ENCODE measurements around the gene DIP2A.
"Not testable (repeated sequence)": the region's sequence is repeated elsewhere in the genome, so short reads cannot be mapped to it uniquely, and the experiment has no call there.

Gene DIP2A

DNA sequence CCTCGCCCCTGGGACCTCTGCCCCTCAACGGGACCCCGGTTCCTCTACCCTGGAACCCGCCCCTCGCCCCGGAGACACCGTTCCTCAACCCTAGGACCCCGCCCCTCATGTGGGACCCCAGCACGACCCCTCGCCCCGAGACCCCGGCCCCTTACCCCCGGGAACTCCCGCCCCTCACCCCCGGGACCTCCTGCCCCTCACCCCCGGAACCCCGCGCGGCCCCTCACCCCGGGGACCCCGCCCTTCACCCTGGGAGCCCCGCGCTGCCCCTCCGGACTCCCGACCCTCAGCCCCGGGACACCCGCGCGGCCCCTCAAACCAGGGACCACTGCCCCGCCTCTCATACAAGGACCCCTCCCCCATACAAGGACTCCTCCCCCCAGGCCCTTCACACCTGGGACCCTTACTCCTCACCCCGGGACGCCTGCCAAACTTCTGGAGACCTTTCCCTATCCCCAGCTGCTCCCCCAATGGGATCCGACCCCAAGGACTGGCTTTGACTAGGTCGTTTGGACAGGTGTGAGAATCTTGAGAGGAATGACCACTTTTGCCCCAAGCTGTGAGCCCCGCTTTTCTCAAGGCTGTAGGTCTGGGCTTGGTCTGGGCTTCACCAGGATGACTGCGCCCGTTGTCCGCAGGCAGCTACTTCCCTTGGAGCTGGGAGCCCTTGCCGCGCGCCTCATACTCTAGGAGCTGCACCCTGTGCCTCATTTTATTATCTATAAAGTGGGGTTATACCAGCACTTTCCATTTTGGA lies 843 bp downstream of the DIP2A start:
- H3K9me3 ChIP-seq (ENCODE audit: insufficient read depth, low read depth, low read length): no peaks in the 10 kb centered on the region
- peaks cover 14% of the 10 kb centered on the region for H3K79me2 ChIP-seq (ENCODE audit: control insufficient read depth, insufficient read depth, low read length, poor library complexity)
- H3K36me3 ChIP-seq (ENCODE audit: control insufficient read depth in 1 of 2, insufficient read depth in 2 of 2, low read length in 2 of 2): peaks cover 4 to 5% of the 10 kb centered on the region in 2 experiments
- no peak overlapping the region for H2BK12ac ChIP-seq (ENCODE audit: low read length)
- H3K23ac ChIP-seq (ENCODE audit: low read length): no peak overlapping the region
- no peak overlapping the region for H2BK5ac ChIP-seq (ENCODE audit: low read depth, low read length, poor library complexity)
- H3K4ac ChIP-seq (ENCODE audit: low read depth, low read length): peak overlapping the region; percentile 46
- H3K27me3 ChIP-seq (ENCODE audit: insufficient read depth, low read length): no peaks in the 10 kb centered on the region
- peak overlapping the region; percentile 46 for H2BK120ac ChIP-seq (ENCODE audit: insufficient read depth, low read length, poor library complexity)
- H3K27ac ChIP-seq (ENCODE audit: low read depth, low read length): no peak overlapping the region
- no CpG with 5 or more reads among the region's 41 CpGs for WGBS (ENCODE audit: extremely low coverage, insufficient coverage, insufficient read length)
- H2AFZ ChIP-seq (ENCODE audit: insufficient read depth, low read length, poor library complexity): peak overlapping the region; percentile 66
- DNase-seq: peak in 1 of 2 donors; percentile 28
- no peak overlapping the region for H2AK5ac ChIP-seq (ENCODE audit: low read length)
- peak overlapping the region; percentile 78 for H4K91ac ChIP-seq (ENCODE audit: low read depth, low read length)
- peak overlapping the region; percentile 100 for H3K4me3 ChIP-seq (ENCODE audit: low read depth, low read length)
- H3K79me1 ChIP-seq (ENCODE audit: low read length): peaks cover 11% of the 10 kb centered on the region
- H4K12ac ChIP-seq (ENCODE audit: low read depth, low read length): peak overlapping the region; percentile 72
- H3K14ac ChIP-seq (ENCODE audit: low read length): peak overlapping the region; percentile 40
- H3K18ac ChIP-seq (ENCODE audit: low read length): peak overlapping the region; percentile 85
- H4K8ac ChIP-seq (ENCODE audit: low read depth, low read length): peak overlapping the region; percentile 55
- peaks cover 9 to 10% of the 10 kb centered on the region in 2 experiments for H3K4me1 ChIP-seq (ENCODE audit: control insufficient read depth in 1 of 2, insufficient read depth in 2 of 2, low read length in 2 of 2)
- H3K9ac ChIP-seq (ENCODE audit: low read length): peak overlapping the region; percentile 30
- H3K4me2 ChIP-seq (ENCODE audit: low read length): peak overlapping the region; percentile 91

DNA sequence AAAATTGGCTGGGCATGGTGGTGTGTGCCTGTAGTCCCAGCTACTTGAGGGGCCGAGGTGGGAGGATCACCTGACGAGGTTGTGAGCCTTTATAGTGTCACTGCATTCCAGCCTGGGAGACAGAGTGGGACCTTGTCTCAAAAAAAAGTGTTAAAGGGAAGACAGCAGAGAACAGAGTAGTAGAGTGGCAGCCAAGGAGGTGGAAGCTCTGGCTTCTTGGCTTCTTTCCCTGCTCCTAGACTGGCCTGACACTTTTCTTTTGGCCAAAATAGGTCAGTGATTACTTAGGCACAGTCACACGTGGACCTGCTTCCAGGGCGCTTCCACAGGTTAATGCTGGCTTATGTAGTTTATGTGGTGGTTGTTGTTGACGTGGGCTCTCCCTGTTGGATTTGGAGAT lies 3.2 kb downstream of the DIP2A start:
- DNase-seq: no peak
- Histone ChIP-seq H2BK5ac (ENCODE audit: low read depth, low read length, poor library complexity) (no peak overlapping the region), H3K36me3 (ENCODE audit: control insufficient read depth in 1 of 2, insufficient read depth in 2 of 2, low read length in 2 of 2) (peaks cover 3 to 5% of the 10 kb centered on the region in 2 experiments), H3K27me3 (ENCODE audit: insufficient read depth, low read length) (no peaks in the 10 kb centered on the region), H4K91ac (ENCODE audit: low read depth, low read length) (no peak overlapping the region), H2AFZ (ENCODE audit: insufficient read depth, low read length, poor library complexity) (no peak overlapping the region), H3K27ac (ENCODE audit: low read depth, low read length) (no peak overlapping the region), H3K9me3 (ENCODE audit: insufficient read depth, low read depth, low read length) (no peaks in the 10 kb centered on the region), H3K79me2 (ENCODE audit: control insufficient read depth, insufficient read depth, low read length, poor library complexity) (peaks cover 14% of the 10 kb centered on the region), H3K14ac (ENCODE audit: low read length) (no peak overlapping the region), H2AK5ac (ENCODE audit: low read length) (no peak overlapping the region), H3K79me1 (ENCODE audit: low read length) (peaks cover 11% of the 10 kb centered on the region), H3K4me3 (ENCODE audit: low read depth, low read length) (no peak overlapping the region), H4K8ac (ENCODE audit: low read depth, low read length) (no peak overlapping the region), H3K9ac (ENCODE audit: low read length) (no peak overlapping the region), H3K18ac (ENCODE audit: low read length) (peak overlapping the region; percentile 38), H3K4me2 (ENCODE audit: low read length) (no peak overlapping the region), H4K12ac (ENCODE audit: low read depth, low read length) (no peak overlapping the region), H3K4ac (ENCODE audit: low read depth, low read length) (peak overlapping the region; percentile 14), H2BK12ac (ENCODE audit: low read length) (no peak overlapping the region), H3K4me1 (ENCODE audit: control insufficient read depth in 1 of 2, insufficient read depth in 2 of 2, low read length in 2 of 2) (peaks cover 9 to 10% of the 10 kb centered on the region in 2 experiments), H3K23ac (ENCODE audit: low read length) (no peak overlapping the region), H2BK120ac (ENCODE audit: insufficient read depth, low read length, poor library complexity) (no peak overlapping the region)
- WGBS (ENCODE audit: extremely low coverage, insufficient coverage, insufficient read length): no CpG with 5 or more reads among the region's 5 CpGs

DNA sequence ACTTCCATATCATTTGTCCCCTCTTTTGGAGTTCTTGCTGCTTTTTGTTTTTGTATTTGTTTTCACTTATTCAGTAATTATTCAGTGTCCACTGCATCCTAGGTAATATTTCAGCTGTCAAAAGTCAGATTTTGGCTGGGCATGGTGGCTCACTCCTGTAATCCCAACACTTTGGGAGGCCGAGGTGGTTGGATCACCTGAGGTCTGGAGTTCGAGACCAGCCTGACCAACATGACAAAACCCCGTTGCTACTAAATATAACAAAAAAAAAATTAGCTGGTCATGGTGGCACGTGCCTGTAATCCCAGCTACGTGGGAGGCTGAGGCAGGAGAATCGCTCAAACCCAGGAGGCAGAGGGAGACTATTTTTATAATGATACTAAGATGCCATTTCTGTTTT lies 6.5 kb downstream of the DIP2A start:
- peaks cover 10 to 11% of the 10 kb centered on the region in 2 experiments for H3K36me3 ChIP-seq (ENCODE audit: control insufficient read depth in 1 of 2, insufficient read depth in 2 of 2, low read length in 2 of 2)
- H3K23ac ChIP-seq (ENCODE audit: low read length); H3K4me3 ChIP-seq (ENCODE audit: low read depth, low read length); H3K18ac ChIP-seq (ENCODE audit: low read length); H2AK5ac ChIP-seq (ENCODE audit: low read length); H3K79me1 ChIP-seq (ENCODE audit: low read length); H4K12ac ChIP-seq (ENCODE audit: low read depth, low read length); H3K4ac ChIP-seq (ENCODE audit: low read depth, low read length); DNase-seq; H3K14ac ChIP-seq (ENCODE audit: low read length); H3K4me2 ChIP-seq (ENCODE audit: low read length); H2BK5ac ChIP-seq (ENCODE audit: low read depth, low read length, poor library complexity); H4K91ac ChIP-seq (ENCODE audit: low read depth, low read length); H4K8ac ChIP-seq (ENCODE audit: low read depth, low read length); H2AFZ ChIP-seq (ENCODE audit: insufficient read depth, low read length, poor library complexity); H3K79me2 ChIP-seq (ENCODE audit: control insufficient read depth, insufficient read depth, low read length, poor library complexity); H3K9ac ChIP-seq (ENCODE audit: low read length); H2BK120ac ChIP-seq (ENCODE audit: insufficient read depth, low read length, poor library complexity); H3K4me1 ChIP-seq (ENCODE audit: control insufficient read depth in 1 of 2, insufficient read depth in 2 of 2, low read length in 2 of 2); H3K9me3 ChIP-seq (ENCODE audit: insufficient read depth, low read depth, low read length); H3K27me3 ChIP-seq (ENCODE audit: insufficient read depth, low read length); H3K27ac ChIP-seq (ENCODE audit: low read depth, low read length); H2BK12ac ChIP-seq (ENCODE audit: low read length): not testable (repeated sequence)
- WGBS (ENCODE audit: extremely low coverage, insufficient coverage, insufficient read length): no CpG with 5 or more reads among the region's 6 CpGs

DNA sequence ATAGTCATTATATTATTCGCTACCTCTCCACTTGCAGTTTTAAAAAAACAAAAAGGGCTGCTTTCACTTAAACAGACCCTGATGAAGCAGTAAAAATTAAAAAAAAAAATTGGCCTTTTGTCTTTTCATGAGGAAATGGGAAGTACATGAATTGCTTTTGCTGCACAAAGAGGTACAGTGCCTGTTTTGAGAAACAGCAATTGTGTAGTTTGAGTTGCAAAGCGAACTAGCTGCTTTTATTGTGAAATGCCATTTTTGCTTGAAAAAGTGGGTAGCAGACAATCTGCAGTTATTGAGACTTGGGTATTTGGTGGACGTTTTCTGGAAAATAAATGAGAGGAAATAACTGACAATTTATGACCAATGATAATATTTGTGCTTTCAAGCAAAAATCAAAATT lies 7.0 kb downstream of the DIP2A start:
- Histone ChIP-seq H3K4me2 (ENCODE audit: low read length) (no peak overlapping the region), H3K4me3 (ENCODE audit: low read depth, low read length) (no peak overlapping the region), H2AFZ (ENCODE audit: insufficient read depth, low read length, poor library complexity) (no peak overlapping the region), H4K8ac (ENCODE audit: low read depth, low read length) (no peak overlapping the region), H3K18ac (ENCODE audit: low read length) (no peak overlapping the region), H3K9me3 (ENCODE audit: insufficient read depth, low read depth, low read length) (no peaks in the 10 kb centered on the region), H4K91ac (ENCODE audit: low read depth, low read length) (no peak overlapping the region), H3K36me3 (ENCODE audit: control insufficient read depth in 1 of 2, insufficient read depth in 2 of 2, low read length in 2 of 2) (peaks cover 10 to 11% of the 10 kb centered on the region in 2 experiments), H2BK12ac (ENCODE audit: low read length) (no peak overlapping the region), H3K23ac (ENCODE audit: low read length) (no peak overlapping the region), H3K14ac (ENCODE audit: low read length) (no peak overlapping the region), H3K27ac (ENCODE audit: low read depth, low read length) (no peak overlapping the region), H3K4ac (ENCODE audit: low read depth, low read length) (no peak overlapping the region), H3K9ac (ENCODE audit: low read length) (no peak overlapping the region), H3K4me1 (ENCODE audit: control insufficient read depth in 1 of 2, insufficient read depth in 2 of 2, low read length in 2 of 2) (no peaks in the 10 kb centered on the region), H2BK5ac (ENCODE audit: low read depth, low read length, poor library complexity) (no peak overlapping the region), H3K79me2 (ENCODE audit: control insufficient read depth, insufficient read depth, low read length, poor library complexity) (no peaks in the 10 kb centered on the region), H3K27me3 (ENCODE audit: insufficient read depth, low read length) (no peaks in the 10 kb centered on the region), H4K12ac (ENCODE audit: low read depth, low read length) (no peak overlapping the region), H3K79me1 (ENCODE audit: low read length) (no peaks in the 10 kb centered on the region), H2BK120ac (ENCODE audit: insufficient read depth, low read length, poor library complexity) (no peak overlapping the region), H2AK5ac (ENCODE audit: low read length) (no peak overlapping the region)
- no CpG with 5 or more reads among the region's 3 CpGs for WGBS (ENCODE audit: extremely low coverage, insufficient coverage, insufficient read length)
- no peak for DNase-seq

Measured in trophoblast cell (in vitro differentiated cells and primary cell).